GM18505 (cell line): ENCODE measurements around the gene FAM107B.

Experiments
- ATAC-seq: cut with Tn5 transposase; IDR thresholded peaks from one replicate; pipeline ENCODE4 v1.9.1; 2021; ENCODE audit not compliant: unreplicated experiment
- POLR2A ChIP-seq: IDR thresholded peaks from 4 replicates; pipeline ENCODE4 v1.6.1; 2011; ENCODE audit warnings: borderline replicate concordance; ENCODE audit not compliant: insufficient read depth, insufficient read length; ENCODE audit errors: extremely low read depth

The FAM107B gene

DNA sequence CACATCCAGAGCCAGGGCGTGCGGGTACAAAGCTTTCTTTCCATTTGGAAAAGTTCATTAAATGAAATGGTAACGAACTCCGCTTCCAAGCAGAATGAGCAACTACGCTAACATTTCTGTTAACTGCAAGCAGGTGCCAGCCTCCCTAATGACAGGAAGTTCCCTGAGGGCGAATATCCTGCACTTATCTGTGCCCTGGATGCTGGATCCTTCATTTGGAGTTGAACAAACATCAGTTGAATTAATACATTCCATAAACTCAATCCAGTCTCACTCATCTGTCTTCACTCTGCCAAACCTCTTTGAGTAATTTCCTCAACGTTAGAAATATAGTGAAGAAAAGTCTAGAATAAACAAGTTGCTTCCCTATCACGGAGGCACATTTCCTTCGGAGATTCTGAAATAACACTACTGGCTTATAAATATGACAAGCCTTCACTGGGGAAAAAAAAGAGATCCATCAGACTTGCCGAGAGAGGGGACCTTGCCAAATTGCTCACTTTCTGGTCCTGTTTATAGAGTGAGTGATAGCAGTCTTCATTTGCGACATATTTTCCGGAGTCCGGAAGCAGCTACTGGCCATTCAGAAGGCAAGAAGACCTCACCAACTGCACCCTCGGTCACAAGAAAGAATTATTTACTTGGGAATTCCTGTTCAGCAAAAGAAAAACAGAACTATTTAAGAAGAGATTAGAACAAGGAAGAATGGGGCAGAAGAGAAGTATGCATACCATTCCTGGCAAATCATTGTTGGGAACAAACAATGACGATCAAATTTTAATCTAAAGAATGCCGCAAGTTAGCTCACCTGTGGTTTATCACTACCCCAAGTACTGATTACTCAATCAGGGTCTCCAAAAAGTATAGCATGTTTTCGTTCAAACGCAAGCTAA, 196.4 kb downstream of the FAM107B start:
- ATAC-seq: no peak
- no peak for TF ChIP-seq POLR2A

GRCh38 chr10:14574885-14575284, 199.8 kb downstream of the FAM107B start:
- ATAC-seq: no peak
- no peak for TF ChIP-seq POLR2A

DNA sequence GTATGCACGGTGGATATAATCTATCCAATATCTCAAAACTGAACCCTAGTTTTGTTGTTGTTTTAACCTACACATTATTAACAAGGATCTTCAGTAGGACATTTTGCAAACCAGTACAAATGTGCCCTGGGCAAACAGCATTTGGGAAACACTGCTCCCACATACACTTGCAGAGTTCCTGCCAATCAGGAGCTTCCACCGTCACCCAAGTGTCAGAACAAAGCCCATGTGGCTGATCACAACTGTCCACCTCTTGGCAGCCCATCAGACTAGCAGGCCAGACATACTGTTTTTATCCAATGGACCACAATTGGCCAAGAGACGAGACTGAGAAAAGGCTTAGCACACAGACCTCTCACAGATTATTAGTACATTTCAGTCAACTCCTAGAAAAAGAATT, 200.4 kb downstream of the FAM107B start:
- no peak for TF ChIP-seq POLR2A
- ATAC-seq: no peak

DNA sequence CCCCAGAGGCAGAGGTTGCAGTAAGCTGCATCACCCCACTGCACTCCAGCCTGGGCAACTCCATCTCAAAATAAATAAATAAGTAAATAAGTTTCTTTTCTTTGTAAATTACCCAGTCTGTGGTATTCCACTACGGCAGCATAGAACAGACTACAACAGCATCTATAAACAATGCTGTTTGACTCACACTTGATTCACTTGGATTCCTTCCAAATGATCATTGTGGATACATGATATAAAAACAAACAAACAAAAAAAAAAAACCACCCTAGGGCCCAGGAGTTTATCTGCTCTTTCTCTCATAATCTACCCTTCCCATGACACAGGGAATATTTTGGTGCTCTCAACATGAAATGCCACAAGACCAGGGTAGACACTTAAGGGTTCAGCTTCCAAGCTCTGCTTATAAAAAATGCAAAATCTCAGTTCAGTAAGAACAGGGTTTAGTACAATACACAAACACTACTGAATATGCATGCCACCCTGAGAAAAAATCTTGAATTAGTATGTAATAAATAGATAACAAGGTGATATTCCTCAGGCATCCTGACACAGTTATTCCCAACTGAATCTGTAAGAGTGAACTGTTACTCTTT, 200.9 kb downstream of the FAM107B start:
- no peak for ATAC-seq
- no peak for TF ChIP-seq POLR2A

DNA sequence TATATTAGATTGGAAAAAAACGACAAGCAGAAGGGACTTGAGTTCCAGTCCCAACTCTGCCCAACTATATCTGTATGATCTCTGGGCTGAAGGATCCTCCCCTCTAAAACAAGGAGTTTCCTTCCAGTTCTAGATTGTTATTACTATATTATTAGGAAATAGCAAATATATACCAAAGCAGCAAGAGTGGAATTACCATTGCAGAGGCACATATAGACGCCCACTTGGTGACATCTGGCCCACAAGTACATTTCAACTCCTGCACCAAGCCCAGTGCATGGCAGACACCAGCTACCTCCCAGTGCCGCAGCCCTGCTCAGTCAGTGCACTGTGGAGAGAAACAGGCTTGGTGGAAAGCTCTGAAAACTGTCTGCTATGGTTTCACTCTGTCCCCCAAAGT, 201.9 kb downstream of the FAM107B start:
- no peak for TF ChIP-seq POLR2A
- no peak for ATAC-seq

DNA sequence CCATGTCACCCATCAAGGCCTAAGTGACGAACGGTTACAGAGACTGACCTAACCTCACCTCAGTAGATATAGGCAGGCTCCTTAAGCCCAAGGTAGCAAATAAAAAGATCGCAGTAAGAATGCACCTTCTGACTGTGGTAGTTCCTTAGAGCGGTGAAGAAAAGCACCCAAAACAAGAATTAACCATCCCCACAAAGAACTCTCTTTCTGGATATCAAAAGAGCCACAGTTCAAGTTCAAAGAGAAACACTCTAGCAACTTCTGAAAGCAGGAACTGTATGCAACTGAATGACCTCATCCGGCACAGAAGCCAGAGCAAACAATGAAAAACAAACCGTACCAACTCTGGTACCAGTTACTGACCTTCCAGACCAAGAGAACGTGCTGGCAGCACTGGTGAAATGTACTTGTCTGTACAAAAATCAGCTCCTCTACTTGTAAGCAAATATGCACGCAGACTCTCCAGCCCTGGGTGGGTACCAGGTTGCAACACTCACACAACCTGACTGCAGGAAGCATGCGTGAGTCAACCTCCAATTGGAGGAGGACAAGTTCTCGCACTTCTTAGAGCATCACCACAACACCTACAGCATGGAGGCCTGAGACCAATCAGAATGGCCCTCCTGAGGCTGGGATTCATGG, 202.7 kb downstream of the FAM107B start:
- TF ChIP-seq POLR2A: no peak
- no peak for ATAC-seq

- no peak for ATAC-seq
- no peak for TF ChIP-seq POLR2A
These were observed 203.9 kb downstream of the FAM107B start for GRCh38 chr10:14570800-14571199.

DNA sequence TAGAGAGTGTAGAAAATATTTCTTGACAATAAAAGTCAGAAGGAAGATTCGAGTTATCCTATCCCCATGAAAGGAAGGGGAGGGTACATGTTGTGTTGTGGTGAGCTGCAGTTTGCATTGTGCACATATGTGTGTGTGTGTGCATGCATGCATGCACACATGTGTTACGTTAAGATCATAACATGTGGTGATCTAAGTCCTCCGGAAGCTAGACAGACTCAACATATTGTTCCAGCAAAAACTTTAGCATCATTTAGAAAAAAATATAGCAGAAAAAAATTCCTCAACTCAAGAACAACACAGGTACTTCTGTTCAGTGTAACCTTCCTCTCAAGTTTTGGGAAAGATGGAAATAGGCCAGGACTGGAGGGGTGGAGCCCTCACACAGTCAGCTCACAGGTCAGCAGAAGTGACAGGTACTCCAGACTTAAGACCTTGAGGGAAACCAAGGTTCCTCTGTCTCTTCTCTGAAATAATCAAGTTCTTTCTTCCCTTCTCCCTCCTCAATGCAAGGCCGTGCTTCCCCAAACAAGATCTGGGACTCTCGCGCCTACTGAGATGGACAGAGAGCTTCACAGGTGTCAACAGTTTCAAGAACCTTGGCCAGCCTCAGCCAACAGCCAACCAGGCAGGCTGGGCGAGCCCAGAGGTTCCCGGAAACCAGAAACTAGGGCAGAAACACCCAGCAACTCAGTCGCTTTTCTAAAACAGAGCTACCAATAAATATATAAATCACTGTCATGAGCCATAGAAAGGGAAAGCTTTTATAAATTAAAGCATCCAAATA, 205.2 kb downstream of the FAM107B start:
- no peak for TF ChIP-seq POLR2A
- ATAC-seq: no peak

DNA sequence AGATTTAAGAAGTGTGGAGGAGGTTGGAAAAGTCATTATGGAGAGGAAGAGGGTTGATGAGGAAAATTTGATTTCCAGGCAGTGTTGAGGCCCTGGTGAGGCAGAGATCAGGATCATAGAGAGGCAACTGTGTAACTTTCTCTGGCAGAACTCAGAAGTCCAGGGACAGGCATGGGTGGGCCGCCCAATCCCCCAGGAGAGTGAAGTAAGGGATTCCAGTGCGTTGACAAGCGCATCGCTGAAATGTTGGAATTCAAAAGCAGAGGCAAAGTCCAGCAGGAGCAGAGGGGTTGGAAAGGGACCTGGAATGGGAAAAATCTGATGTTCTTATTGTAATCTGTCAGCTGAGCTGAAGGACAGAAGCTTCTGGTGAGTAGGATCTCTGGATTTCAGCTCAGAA, 207.3 kb downstream of the FAM107B start:
- no peak for ATAC-seq
- no peak for TF ChIP-seq POLR2A

- no peak for ATAC-seq
- no peak for TF ChIP-seq POLR2A
These were observed 208.2 kb downstream of the FAM107B start for GRCh38 chr10:14566498-14566897.

DNA sequence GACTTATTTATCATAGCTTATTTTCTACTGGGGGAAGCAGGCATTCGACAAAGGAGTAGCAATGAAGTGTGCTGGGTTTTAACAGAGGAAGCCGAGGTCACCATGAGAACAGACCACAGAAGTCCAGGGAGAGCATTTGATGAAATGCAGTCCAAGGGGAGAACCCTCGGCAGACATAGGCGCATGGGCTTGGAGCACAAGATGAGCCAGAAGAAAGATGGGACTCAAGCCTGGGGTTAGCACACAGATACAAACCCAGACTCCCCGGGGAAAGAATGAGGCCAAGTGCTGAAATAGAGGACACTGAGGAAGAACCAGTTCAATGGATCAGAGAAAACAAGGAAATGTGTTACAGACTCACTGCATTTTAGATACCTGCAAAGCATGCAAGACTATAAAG, 209.5 kb downstream of the FAM107B start:
- TF ChIP-seq POLR2A: no peak

DNA sequence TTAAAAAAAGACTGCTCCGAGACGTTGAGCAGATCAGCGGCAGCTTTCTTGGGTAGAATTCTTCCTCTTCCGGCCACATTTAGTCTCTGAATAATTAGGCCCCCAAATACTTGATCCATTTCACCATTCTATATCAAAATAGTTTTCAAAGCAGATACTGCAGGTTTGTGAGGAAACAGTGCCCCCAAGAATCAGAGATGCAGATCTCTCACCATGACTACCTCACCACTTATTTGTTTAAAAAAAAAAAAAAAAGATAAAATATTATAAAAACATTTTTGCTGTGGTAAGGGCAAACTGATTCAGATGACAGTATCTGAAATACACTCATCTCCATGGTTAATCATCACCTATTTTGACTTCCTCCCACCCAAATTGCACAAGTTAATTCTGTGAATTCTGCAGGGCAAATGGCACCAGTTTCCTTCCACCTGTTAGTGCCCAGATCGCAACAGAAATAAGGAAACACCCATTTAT, 210.4 kb downstream of the FAM107B start:
- ATAC-seq: no peak
- TF ChIP-seq POLR2A: no peak

More for the DNA sequence above, 209.5 kb downstream of the FAM107B start:
- ATAC-seq: no peak
